ENCODE data around the gene IKZF3.
"Not testable (repeated sequence)": the region's sequence is repeated elsewhere in the genome, so short reads cannot be mapped to it uniquely, and the experiment has no call there.

Gene IKZF3

GRCh38 chr17:39755554-39756379 lies 108.3 kb downstream of the IKZF3 start:
- DNase-seq (ENCODE audit: low read depth in 2 of 2): peak; percentile 41 to 59

GRCh38 chr17:39754958-39755553 lies 109.1 kb downstream of the IKZF3 start:
- no peak for DNase-seq (ENCODE audit: low read depth in 2 of 2)

DNA sequence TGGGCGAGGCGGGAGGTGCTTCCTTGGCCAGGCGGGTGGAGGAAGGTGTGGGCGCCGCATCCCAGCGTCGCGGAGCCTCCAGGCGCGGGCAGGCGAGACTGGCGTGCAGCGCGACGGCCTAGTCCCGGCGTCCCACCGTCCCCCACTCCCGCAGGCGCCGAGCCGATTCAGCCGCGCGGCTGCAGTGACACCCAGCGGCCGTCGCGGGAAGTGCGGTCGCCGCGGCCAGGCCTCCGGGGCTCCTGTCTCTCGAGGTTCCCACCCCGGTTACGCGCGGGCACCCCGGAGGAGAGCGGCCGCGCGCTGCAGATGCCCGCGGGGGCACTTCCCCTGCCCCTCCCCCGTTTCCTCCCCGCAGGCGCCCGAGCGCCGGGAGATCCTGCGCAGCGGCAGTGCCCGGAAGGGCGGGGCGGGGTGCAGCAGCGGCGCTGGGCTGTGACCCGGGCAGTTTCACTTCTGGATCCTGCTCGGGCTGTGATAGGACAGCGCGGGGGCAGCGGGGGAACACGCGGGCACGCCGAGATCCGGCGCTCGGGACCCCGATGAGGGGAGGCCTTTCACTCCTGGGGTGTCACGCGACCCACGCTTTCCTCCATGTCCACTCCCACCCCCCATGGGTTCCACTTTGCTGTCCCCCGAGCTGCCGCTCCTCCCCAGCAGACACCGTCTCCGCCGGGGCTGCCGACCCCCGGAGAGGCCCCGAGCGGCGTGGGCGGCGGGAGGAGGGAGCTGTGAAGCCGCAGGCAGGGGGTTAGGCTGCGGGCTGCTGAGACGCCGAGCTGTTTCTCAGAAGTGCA lies 109.8 kb downstream of the IKZF3 start:
- peak; percentile 85 to 96 for DNase-seq (ENCODE audit: low read depth in 2 of 2)

DNA sequence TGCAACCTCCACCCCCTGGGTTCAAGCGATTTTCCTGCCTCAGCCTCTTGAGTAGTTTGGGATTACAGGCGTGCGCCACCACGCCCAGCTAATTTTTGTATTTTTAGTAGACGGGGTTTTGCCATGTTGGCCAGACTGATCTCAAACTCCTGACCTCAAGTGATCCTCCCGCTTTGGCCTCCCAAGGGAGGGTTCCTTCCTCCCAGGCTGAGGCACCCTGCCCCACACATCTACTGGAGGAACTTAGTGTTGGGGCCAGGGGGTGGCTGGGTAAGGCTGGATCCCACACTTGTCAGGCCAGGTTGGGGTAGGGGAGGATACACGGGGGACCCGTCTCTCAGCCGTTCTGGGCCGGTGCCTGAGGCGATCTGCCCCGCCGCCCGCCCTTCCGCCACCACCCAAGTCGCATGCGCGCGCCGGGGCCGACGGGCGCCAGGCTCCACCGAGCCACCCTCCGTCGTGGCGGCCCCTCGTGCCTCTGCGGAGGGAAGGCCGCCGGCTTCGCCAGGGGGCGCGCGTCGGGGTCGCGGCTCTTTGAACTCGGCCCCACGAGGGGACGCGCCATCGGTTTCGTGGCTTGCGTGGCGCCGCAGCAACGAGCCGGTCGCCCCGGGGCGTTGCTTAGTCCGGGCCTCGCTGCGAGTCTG lies 110.5 kb downstream of the IKZF3 start:
- peak in 1 of 2 donors; percentile 49 for DNase-seq (ENCODE audit: low read depth in 2 of 2)

DNA sequence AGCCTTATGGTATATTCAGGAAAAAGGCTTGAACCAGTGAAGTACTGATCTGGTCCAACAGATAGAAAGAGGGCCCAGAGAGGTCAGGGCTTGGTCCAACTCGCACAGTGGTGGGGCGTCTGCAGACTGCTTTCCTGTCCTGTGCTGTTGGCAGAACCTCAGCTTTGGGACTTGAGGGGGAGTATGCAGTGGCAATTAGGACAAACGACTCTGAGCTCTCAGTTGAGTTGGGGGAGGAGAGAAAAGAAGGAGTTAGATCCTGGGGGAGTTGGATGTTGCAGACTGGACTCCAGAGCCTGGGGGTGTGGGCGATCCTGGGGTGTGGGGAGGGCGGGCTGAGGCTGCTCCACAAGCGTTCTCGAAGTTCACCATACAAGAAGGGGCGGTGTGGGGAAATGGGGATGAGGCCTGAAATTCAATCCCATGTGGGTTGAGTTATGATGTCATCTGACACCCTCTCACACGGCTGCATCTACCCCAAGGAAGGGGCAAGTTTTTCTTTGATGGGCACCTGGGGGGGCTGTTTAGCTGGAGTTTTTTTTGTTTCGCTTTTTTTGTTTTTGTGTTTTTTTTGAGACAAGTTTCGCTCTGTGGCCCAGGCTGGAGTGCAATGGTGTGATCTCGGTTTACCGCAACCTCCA lies 111.8 kb downstream of the IKZF3 start:
- no peak for DNase-seq (ENCODE audit: low read depth in 2 of 2)

GRCh38 chr17:39751637-39752036 lies 112.5 kb downstream of the IKZF3 start:
- DNase-seq (ENCODE audit: low read depth in 2 of 2): no peak

- DNase-seq (ENCODE audit: low read depth in 2 of 2): no peak
Measured at GRCh38 chr17:39751016-39751543, 113.0 kb downstream of the IKZF3 start.

DNA sequence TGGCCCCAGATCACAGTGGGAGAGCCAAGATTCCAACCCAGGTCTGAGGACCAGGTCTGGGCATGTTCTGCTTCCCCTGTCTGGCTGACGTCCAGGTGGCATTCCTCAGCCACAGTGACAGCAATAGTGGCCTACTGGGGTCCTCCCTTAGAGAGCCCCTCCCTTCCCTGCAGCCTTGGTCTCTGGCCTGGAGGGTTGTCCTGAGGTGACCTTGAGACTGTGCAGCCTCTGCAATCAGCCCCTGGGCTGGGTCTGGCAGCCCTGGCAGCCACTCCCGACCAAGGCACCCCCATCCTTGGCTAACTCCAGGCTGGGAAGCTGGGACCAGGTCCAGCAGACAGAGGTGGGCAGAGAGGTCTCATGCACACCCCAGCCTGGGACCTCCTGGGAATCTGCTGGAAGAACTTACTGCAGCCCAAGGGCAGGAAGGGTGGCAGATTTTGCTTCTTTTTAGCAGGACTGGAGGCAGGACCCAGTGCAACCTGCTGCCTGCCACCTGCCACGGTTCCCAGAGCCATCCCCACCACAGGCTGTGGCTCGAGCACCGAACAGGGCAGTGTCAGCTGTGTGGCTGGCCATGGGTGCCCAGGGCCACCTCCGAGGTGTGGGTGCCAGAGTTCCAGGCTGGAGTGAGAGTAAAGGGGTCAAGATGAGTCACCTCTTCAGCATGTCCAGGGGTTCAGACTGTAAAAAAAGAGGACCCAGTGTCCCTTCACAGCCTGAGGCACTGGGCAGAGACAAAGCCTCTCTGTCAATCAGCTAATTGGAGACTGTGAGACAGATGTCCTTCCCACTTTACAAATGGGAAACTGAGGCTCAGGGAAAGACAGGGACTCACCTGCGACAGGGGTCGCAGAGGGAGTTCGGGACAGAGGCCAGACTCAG lies 113.7 kb downstream of the IKZF3 start:
- DNase-seq (ENCODE audit: low read depth in 2 of 2): no peak

GRCh38 chr17:39748444-39749034 lies 115.6 kb downstream of the IKZF3 start:
- DNase-seq (ENCODE audit: low read depth in 2 of 2): not testable (repeated sequence)

- no peak for DNase-seq (ENCODE audit: low read depth in 2 of 2)
Measured at GRCh38 chr17:39747745-39748144, 116.4 kb downstream of the IKZF3 start.

DNA sequence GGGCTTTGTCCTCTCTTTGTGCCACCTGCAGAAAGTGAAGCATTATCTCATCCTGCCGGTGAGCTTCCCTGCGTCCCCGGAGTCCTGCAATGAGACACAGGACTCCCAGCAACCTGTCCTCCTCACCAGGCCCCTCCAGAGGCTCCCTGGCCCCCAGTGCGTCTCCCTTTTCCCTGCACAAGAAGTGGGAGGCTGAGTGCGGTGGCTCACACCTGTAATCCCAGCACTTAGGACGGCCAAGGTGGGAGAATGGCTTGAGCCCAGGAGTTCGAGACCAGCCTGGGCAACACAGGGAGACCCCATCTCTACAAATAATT lies 118.0 kb downstream of the IKZF3 start:
- no peak for DNase-seq (ENCODE audit: low read depth in 2 of 2)

DNA sequence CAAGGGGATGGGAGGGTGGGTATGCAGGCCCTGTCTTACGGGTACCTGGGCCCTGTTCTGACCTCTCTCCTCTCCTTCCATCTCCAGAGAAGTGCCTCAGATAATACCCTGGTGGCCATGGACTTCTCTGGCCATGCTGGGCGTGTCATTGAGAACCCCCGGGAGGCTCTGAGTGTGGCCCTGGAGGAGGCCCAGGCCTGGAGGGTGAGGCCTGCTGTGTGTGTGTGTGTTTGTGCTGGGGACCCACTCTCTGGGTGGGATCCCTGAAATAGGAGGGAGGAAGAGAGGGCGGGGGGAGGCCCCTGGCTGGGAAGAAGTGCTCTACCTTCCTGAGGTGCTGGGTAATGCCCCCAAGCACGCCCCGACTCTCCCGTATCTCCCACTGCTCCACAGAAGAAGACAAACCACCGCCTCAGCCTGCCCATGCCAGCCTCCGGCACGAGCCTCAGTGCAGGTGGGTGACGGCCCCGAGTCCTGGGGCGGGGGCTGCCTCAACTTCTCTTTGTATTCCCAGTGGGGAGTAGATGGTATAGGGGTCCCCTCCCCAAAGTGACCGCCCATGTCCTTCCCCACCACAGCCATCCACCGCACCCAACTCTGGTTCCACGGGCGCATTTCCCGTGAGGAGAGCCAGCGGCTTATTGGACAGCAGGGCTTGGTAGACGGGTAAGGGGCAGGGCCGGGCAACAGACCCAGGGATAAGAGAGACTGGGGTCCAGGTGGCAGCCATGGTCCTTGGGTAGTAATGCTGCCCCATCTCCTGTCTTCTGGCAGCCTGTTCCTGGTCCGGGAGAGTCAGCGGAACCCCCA lies 118.6 kb downstream of the IKZF3 start:
- no peak for DNase-seq (ENCODE audit: low read depth in 2 of 2)

- no peak for DNase-seq (ENCODE audit: low read depth in 2 of 2)
Measured at GRCh38 chr17:39744836-39745215, 119.3 kb downstream of the IKZF3 start.

GRCh38 chr17:39744075-39744835 lies 119.9 kb downstream of the IKZF3 start:
- no peak for DNase-seq (ENCODE audit: low read depth in 2 of 2)

DNA sequence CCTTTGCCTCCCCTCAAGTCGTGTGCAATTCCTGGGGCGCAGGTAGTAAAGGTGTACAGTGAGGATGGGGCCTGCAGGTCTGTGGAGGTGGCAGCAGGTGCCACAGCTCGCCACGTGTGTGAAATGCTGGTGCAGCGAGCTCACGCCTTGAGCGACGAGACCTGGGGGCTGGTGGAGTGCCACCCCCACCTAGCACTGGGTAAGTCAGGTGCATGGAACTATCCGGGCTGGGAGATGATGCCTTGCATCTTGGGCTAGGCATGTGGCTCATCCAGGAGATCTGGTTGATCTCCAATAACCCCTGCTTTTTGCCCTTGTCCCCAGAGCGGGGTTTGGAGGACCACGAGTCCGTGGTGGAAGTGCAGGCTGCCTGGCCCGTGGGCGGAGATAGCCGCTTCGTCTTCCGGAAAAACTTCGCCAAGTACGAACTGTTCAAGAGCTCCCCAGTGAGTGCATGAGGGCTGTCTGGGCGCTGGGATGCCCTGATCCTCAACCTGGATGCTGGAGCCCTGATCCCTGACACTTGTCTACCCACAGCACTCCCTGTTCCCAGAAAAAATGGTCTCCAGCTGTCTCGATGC lies 121.2 kb downstream of the IKZF3 start:
- DNase-seq (ENCODE audit: low read depth in 2 of 2): no peak

- DNase-seq (ENCODE audit: low read depth in 2 of 2): no peak
Measured at GRCh38 chr17:39742126-39742855, 121.8 kb downstream of the IKZF3 start.

DNA sequence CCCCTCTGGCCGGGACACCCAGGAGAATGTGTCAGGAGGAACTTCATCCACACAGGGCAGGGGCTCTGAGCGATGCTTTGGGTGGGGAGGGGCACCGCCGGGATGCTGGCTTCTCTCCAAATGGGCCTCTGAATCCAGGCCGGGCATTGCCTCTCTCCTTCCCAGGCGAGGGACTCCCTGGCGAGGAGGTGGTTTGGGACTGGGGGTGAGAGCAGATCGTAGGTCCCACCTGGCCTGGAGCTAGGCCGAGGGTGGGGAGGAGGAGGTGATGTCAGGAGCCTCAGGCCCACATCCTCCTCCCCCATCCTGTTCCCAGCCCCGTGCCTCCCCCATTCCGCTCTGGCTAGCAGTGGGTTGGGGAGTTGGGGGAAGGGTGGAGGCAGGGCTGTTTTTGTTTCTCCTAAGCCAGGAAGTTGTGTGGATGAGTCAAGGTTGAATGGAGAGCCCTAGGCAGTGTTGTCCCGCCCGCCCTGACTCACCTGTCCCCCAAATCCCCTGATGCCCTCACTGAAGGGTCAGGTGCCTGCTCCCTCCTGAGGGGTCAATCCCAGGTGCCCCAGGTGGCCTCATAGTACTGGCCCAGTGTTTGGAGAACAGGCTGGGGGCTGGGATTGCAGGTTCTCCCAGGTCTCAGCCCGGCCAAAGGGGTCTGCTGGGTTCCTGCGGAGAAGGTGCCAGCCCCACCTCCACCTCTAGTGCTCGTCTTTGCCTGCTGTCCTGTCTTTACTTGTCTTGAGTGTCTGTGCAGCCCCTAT lies 123.6 kb downstream of the IKZF3 start:
- no peak for DNase-seq (ENCODE audit: low read depth in 2 of 2)
